Adipose tissue (tissue), 3 donors: Measurements from ENCODE around the gene WFIKKN1. TPM values are rescaled to one million over a fixed set of nuclear protein-coding genes. Genes with fewer than 3 reads are reported as not detected.

Experiments used
- H3K27ac ChIP-seq: one replicate; pipeline ENCODE4 v1.5.1; 2013; ENCODE audit warnings: low read depth, low read length
- WGBS, 3 donors: extraction: QIAGEN DNeasy Blood & Tissue Kit; methylation state at CpG; one replicate each; pipeline ENCODE4 v1.1.7; 2013; 5-methylcytosine and 5-hydroxymethylcytosine counted together
- polyA plus RNA-seq, 3 donors: library from polyadenylated mRNA; stranded (reverse); fragments of 200-250 nt; gene quantifications; one replicate each; pipeline ENCODE4 v1.2.3, GENCODE V29; 2013
- donor health status: healthy with polysubstance abuse.
- donor health status: Bipolar disorder and iron deficiency.
- donor health status: healthy.

Gene WFIKKN1
- polyA plus RNA-seq, 3 donors = 0.25 to 0.85 (median 0.67) TPM

GRCh38 chr16:676565-676902 lies 45.7 kb downstream of the WFIKKN1 start:
- 85 to 92% (median 91%) methylated on average over 18 to 21 of the region's 21 CpGs for WGBS, 3 donors
- no peak overlapping the region for H3K27ac ChIP-seq

- 56 to 73% (median 67%) methylated on average over 23 of the region's 23 CpGs for WGBS, 3 donors
- H3K27ac ChIP-seq = no peak overlapping the region
Observed at GRCh38 chr16:676913-677312, 46.1 kb downstream of the WFIKKN1 start.

GRCh38 chr16:677316-678190 lies 46.8 kb downstream of the WFIKKN1 start:
- no peak overlapping the region for H3K27ac ChIP-seq
- 45 to 65% (median 49%) methylated on average over 53 to 57 of the region's 57 CpGs for WGBS, 3 donors

- H3K27ac ChIP-seq = no peak overlapping the region
- WGBS, 3 donors = 75 to 78% (median 76%) methylated on average over 21 of the region's 21 CpGs
Observed at GRCh38 chr16:678209-678857, 47.5 kb downstream of the WFIKKN1 start.

GRCh38 chr16:678858-679813 lies 48.4 kb downstream of the WFIKKN1 start:
- no peak overlapping the region for H3K27ac ChIP-seq
- WGBS, 3 donors = 23 to 25% (median 25%) methylated on average over 46 to 52 of the region's 52 CpGs

GRCh38 chr16:679814-680624 lies 49.2 kb downstream of the WFIKKN1 start, which contains the start of gene STUB1:
Gene STUB1 (plus strand): TSS chr16:680410. CDS start chr16:680526, 116 bp downstream.
- H3K27ac ChIP-seq = no peak within 1 kb of the TSS
- WGBS, 3 donors = 1 to 2% (median 1%) methylated on average over 53 to 91 of the region's 91 CpGs

- WGBS, 3 donors = 0 to 1% (median 1%) methylated on average over 26 to 38 of the region's 38 CpGs
- H3K27ac ChIP-seq = no peak overlapping the region
Observed at GRCh38 chr16:680625-680945, 49.8 kb downstream of the WFIKKN1 start.

- H3K27ac ChIP-seq = no peak overlapping the region
- WGBS, 3 donors = 43 to 48% (median 45%) methylated on average over 44 of the region's 44 CpGs
Observed at GRCh38 chr16:680967-681745, 50.4 kb downstream of the WFIKKN1 start.

GRCh38 chr16:681746-682427 lies 51.1 kb downstream of the WFIKKN1 start:
- H3K27ac ChIP-seq = no peak overlapping the region
- WGBS, 3 donors = 71 to 79% (median 72%) methylated on average over 28 of the region's 28 CpGs

- 63 to 86% (median 80%) methylated on average over 36 of the region's 36 CpGs for WGBS, 3 donors
- no peak overlapping the region for H3K27ac ChIP-seq
Observed at GRCh38 chr16:682493-683395, 52.0 kb downstream of the WFIKKN1 start.

- no peak overlapping the region for H3K27ac ChIP-seq
- WGBS, 3 donors = 17 to 22% (median 18%) methylated on average over 35 to 57 of the region's 57 CpGs
Observed at GRCh38 chr16:683396-684070, 52.7 kb downstream of the WFIKKN1 start.

Other genes starting within 250 kb of the WFIKKN1 start
- 10 to 100 TPM; 33.2 to 53.3 (median 47.0) TPM for gene PGAP6, start 249.0 kb upstream of the WFIKKN1 start, polyA plus RNA-seq
- gene NME4, start 233.8 kb upstream of the WFIKKN1 start, polyA plus RNA-seq = 100 to 1,000 TPM in 2 of 3 donors, 10 to 100 TPM in 1; 30.1 to 223 (median 130) TPM
- gene DECR2, start 229.1 kb upstream of the WFIKKN1 start, polyA plus RNA-seq = 10 to 100 TPM; 11.9 to 22.8 (median 20.2) TPM
- gene RAB11FIP3, start 205.3 kb upstream of the WFIKKN1 start, polyA plus RNA-seq = 10 to 100 TPM; 20.7 to 27.3 (median 21.9) TPM
- gene CAPN15, start 103.3 kb upstream of the WFIKKN1 start, polyA plus RNA-seq = 10 to 100 TPM; 20.4 to 31.4 (median 30.6) TPM
- under 1 TPM in 1 of 3 donors, not detected in 2; 0.20 TPM for gene PRR35, start 70.6 kb upstream of the WFIKKN1 start, polyA plus RNA-seq
- gene NHLRC4, start 64.0 kb upstream of the WFIKKN1 start, polyA plus RNA-seq = 1 to 10 TPM in 1 of 3 donors, under 1 TPM in 2; 0.22 to 1.3 (median 0.61) TPM
- 10 to 100 TPM; 36.6 to 47.7 (median 37.6) TPM for gene PIGQ, start 61.0 kb upstream of the WFIKKN1 start, polyA plus RNA-seq
- gene RAB40C, start 40.9 kb upstream of the WFIKKN1 start, polyA plus RNA-seq = 10 to 100 TPM; 16.0 to 42.5 (median 21.2) TPM
- gene METTL26, start 5.3 kb downstream of the WFIKKN1 start, polyA plus RNA-seq = 100 to 1,000 TPM in 2 of 3 donors, 10 to 100 TPM in 1; 65.0 to 125 (median 109) TPM
- 10 to 100 TPM; 23.6 to 57.6 (median 42.6) TPM for gene MCRIP2, start 10.8 kb downstream of the WFIKKN1 start, polyA plus RNA-seq
- 10 to 100 TPM; 12.1 to 14.8 (median 13.7) TPM for gene WDR90, start 18.4 kb downstream of the WFIKKN1 start, polyA plus RNA-seq
- gene RHOT2, start 37.1 kb downstream of the WFIKKN1 start, polyA plus RNA-seq = 100 to 1,000 TPM in 1 of 3 donors, 10 to 100 TPM in 2; 67.7 to 107 (median 85.5) TPM
- gene RHBDL1, start 44.7 kb downstream of the WFIKKN1 start, polyA plus RNA-seq = under 1 TPM in 2 of 3 donors, not detected in 1; 0.59 to 0.71 TPM
- gene STUB1, start 49.4 kb downstream of the WFIKKN1 start, polyA plus RNA-seq = 100 to 1,000 TPM in 2 of 3 donors, 10 to 100 TPM in 1; 85.4 to 145 (median 139) TPM
- gene JMJD8, start 53.3 kb downstream of the WFIKKN1 start, polyA plus RNA-seq = 10 to 100 TPM; 36.8 to 77.7 (median 44.9) TPM
- 1 to 10 TPM; 3.8 to 7.4 (median 5.1) TPM for gene WDR24, start 59.4 kb downstream of the WFIKKN1 start, polyA plus RNA-seq
- gene FBXL16, start 74.8 kb downstream of the WFIKKN1 start, polyA plus RNA-seq = 1 to 10 TPM in 1 of 3 donors, under 1 TPM in 2; 0.22 to 2.5 (median 0.37) TPM
- gene METRN, start 84.1 kb downstream of the WFIKKN1 start, polyA plus RNA-seq = 10 to 100 TPM; 21.3 to 34.1 (median 22.2) TPM
- gene ANTKMT, start 90.2 kb downstream of the WFIKKN1 start, polyA plus RNA-seq = 10 to 100 TPM; 10.1 to 33.4 (median 26.0) TPM
- 1 to 10 TPM in 1 of 3 donors, under 1 TPM in 2; 0.42 to 2.1 (median 0.98) TPM for gene CCDC78, start 95.5 kb downstream of the WFIKKN1 start, polyA plus RNA-seq
- gene HAGHL, start 96.1 kb downstream of the WFIKKN1 start, polyA plus RNA-seq = 1 to 10 TPM; 2.0 to 2.6 (median 2.5) TPM
- 10 to 100 TPM; 16.0 to 23.7 (median 19.0) TPM for gene CIAO3, start 110.0 kb downstream of the WFIKKN1 start, polyA plus RNA-seq
- gene MSLN, start 129.7 kb downstream of the WFIKKN1 start, polyA plus RNA-seq = 10 to 100 TPM in 2 of 3 donors, under 1 TPM in 1; 0.49 to 14.2 (median 13.2) TPM
- gene RPUSD1, start 157.4 kb downstream of the WFIKKN1 start, polyA plus RNA-seq = 10 to 100 TPM; 10.5 to 16.7 (median 10.8) TPM
- 10 to 100 TPM in 1 of 3 donors, 1 to 10 TPM in 2; 7.3 to 12.6 (median 8.0) TPM for gene CHTF18, start 157.6 kb downstream of the WFIKKN1 start, polyA plus RNA-seq
- not detected for gene GNG13, start 169.7 kb downstream of the WFIKKN1 start, polyA plus RNA-seq